TTC549 (cell line): ENCODE results near the gene ART5.
"Not testable (repeated sequence)": the region's sequence is repeated elsewhere in the genome, so short reads cannot be mapped to it uniquely, and the experiment has no call there.

Experiments
- FAIRE-seq: peaks from 2 replicates; lab custom pipeline; 2012; peaks lifted over from hg19 to GRCh38; lab: Jason Lieb, UNC

Gene ART5

GRCh38 chr11:3657331-3657730, 15.5 kb upstream of the ART5 start:
- not testable (repeated sequence) for FAIRE-seq

GRCh38 chr11:3655547-3655946, 13.8 kb upstream of the ART5 start:
- FAIRE-seq, result no peak

- FAIRE-seq, result not testable (repeated sequence)
These were observed 10.7 kb upstream of the ART5 start for GRCh38 chr11:3652514-3652913.

GRCh38 chr11:3649374-3649773, 7.6 kb upstream of the ART5 start:
- not testable (repeated sequence) for FAIRE-seq

- not testable (repeated sequence) for FAIRE-seq
These were observed 7.1 kb upstream of the ART5 start for GRCh38 chr11:3648843-3649242.

- FAIRE-seq, result no peak
These were observed 3.8 kb upstream of the ART5 start for GRCh38 chr11:3645552-3645951.

- FAIRE-seq, result no peak
These were observed 3.0 kb upstream of the ART5 start, which contains the start of gene ART1 for GRCh38 chr11:3644817-3645235. Gene ART1 (plus strand): TSS chr11:3645128. CDS start chr11:3659214, 14,086 bp downstream.

- FAIRE-seq, result not testable (repeated sequence)
These were observed 1.3 kb upstream of the ART5 start for GRCh38 chr11:3643102-3643546.

- FAIRE-seq, result no peak
These were observed 519 bp upstream of the ART5 start for GRCh38 chr11:3642071-3642951.

GRCh38 chr11:3641191-3641590, 601 bp downstream of the ART5 start:
- no peak for FAIRE-seq

- FAIRE-seq, result no peak
These were observed 2.0 kb downstream of the ART5 start for GRCh38 chr11:3639841-3640240.

- no peak for FAIRE-seq
These were observed 3.3 kb downstream of the ART5 start for GRCh38 chr11:3638513-3638912.

GRCh38 chr11:3637201-3637600, 4.6 kb downstream of the ART5 start:
- no peak for FAIRE-seq

- no peak for FAIRE-seq
These were observed 6.0 kb downstream of the ART5 start for GRCh38 chr11:3635641-3636375.

- no peak for FAIRE-seq
These were observed 9.6 kb downstream of the ART5 start for GRCh38 chr11:3632070-3632660.

- FAIRE-seq, result no peak
These were observed 10.5 kb downstream of the ART5 start for GRCh38 chr11:3631331-3631730.

- FAIRE-seq, result no peak
These were observed 14.5 kb downstream of the ART5 start for GRCh38 chr11:3627291-3627690.

- no peak for FAIRE-seq
These were observed 15.4 kb downstream of the ART5 start for GRCh38 chr11:3626250-3626960.

- no peak for FAIRE-seq
These were observed 17.9 kb downstream of the ART5 start for GRCh38 chr11:3623767-3624458.

- FAIRE-seq, result no peak
These were observed 18.7 kb downstream of the ART5 start for GRCh38 chr11:3623121-3623520.

GRCh38 chr11:3622521-3622920, 19.3 kb downstream of the ART5 start:
- no peak for FAIRE-seq

GRCh38 chr11:3617990-3618389, 23.8 kb downstream of the ART5 start:
- FAIRE-seq, result no peak
